Endothelial cell of umbilical vein (primary cell): ENCODE results near the gene CCL11. TPM values are rescaled to one million over a fixed set of nuclear protein-coding genes. Genes with fewer than 3 reads are reported as not detected.
A peak's percentile ranks its signal among the peaks of the same experiment; 100 is the strongest.

ENCODE experiments used
- BruUV-seq: library from RNA; stranded (reverse); fragments of 400-500 nt; replicated peaks from 2 replicates; lab custom pipeline; 2021; lab: Mats Ljungman, UMichigan
- CTCF ChIA-PET: fragments of 300-600, 350-600 bp; sonication (Branson Sonifier 250); formaldehyde crosslinking; loops from one replicate; lab custom pipeline; 2021; ENCODE audit warnings: antibody characterized with exemption, inconsistent platforms; lab: Charles Lee
- POLR2A ChIA-PET: fragments of 300-600, 350-600 bp; sonication (Branson Sonifier 250); formaldehyde crosslinking; loops from one replicate; lab custom pipeline; 2021; ENCODE audit warnings: antibody characterized with exemption, inconsistent platforms; lab: Charles Lee
- DNase-seq: peaks from one replicate; pipeline ENCODE4 v3.0.0-alpha.2; 2011; ENCODE audit warnings: low read depth, low spot score
- FAIRE-seq: peaks from 2 replicates; lab custom pipeline; 2011; peaks lifted over from hg19 to GRCh38; lab: Jason Lieb, UNC
- H2AFZ ChIP-seq: 2 replicates; pipeline ENCODE4 v1.6.0; 2012; ENCODE audit warnings: low read depth, low read length, control low read depth, inconsistent platforms
- H3K27ac ChIP-seq: 2 replicates; pipeline ENCODE4 v1.5.1; 2011; ENCODE audit warnings: low read depth, mild to moderate bottlenecking, control low read depth, low read length, moderate library complexity; ENCODE audit not compliant: insufficient read depth
- H3K27me3 ChIP-seq, 2 experiments: 2 replicates each; pipeline versions ENCODE4 v1.6.0 to v1.6.1; 2011; ENCODE audit warnings: low read length in 2 of 2, mixed read lengths in 1 of 2; ENCODE audit not compliant: control insufficient read depth in 2 of 2, insufficient read depth in 2 of 2
- H3K36me3 ChIP-seq, 2 experiments: 2 replicates in 1 of 2; 3 replicates in 1 of 2; pipeline ENCODE4 v1.5.1; 2011; ENCODE audit warnings: low read length in 2 of 2, mild to moderate bottlenecking in 1 of 2, moderate library complexity in 1 of 2; ENCODE audit not compliant: control insufficient read depth in 2 of 2, insufficient read depth in 2 of 2; ENCODE audit errors: extremely low read depth in 1 of 2
- H3K4me1 ChIP-seq: 3 replicates; pipeline ENCODE4 v1.5.1; 2011; ENCODE audit warnings: mild to moderate bottlenecking, low read length; ENCODE audit not compliant: control insufficient read depth, insufficient read depth; ENCODE audit errors: extremely low read depth
- H3K4me2 ChIP-seq: 2 replicates; pipeline ENCODE4 v1.6.1; 2011; ENCODE audit warnings: low read length, control low read depth, mixed read lengths; ENCODE audit not compliant: insufficient read depth
- H3K4me3 ChIP-seq, 3 experiments: fragments of 200-600 bp in 1 of 3; sonication (generic), shearing (Covaris generic) in 1 of 3; replicated peaks in 1 of 3; 2 replicates each; pipeline ENCODE4 v1.5.1; 2011 to 2016; ENCODE audit warnings: control low read depth in 3 of 3, low read length in 3 of 3, mild to moderate bottlenecking in 2 of 3, inconsistent platforms in 1 of 3, low read depth in 1 of 3, moderate library complexity in 1 of 3; ENCODE audit not compliant: insufficient read depth in 1 of 3
- H3K79me2 ChIP-seq: 2 replicates; pipeline ENCODE4 v1.6.0; 2012; ENCODE audit warnings: low read length, inconsistent platforms; ENCODE audit not compliant: control insufficient read depth, insufficient read depth
- H3K9ac ChIP-seq: replicated peaks from 2 replicates; pipeline ENCODE3; 2011; ENCODE audit warnings: low read length, control low read depth; ENCODE audit not compliant: insufficient read depth; ENCODE audit errors: extremely low read depth
- H3K9me1 ChIP-seq: replicated peaks from 3 replicates; pipeline ENCODE4 v1.6.0; 2011; ENCODE audit warnings: mild to moderate bottlenecking, low read length; ENCODE audit not compliant: control insufficient read depth, insufficient read depth; ENCODE audit errors: extremely low read depth
- H3K9me3 ChIP-seq: replicated peaks from 2 replicates; pipeline ENCODE4 v1.5.1; 2012; ENCODE audit warnings: low read length, inconsistent platforms; ENCODE audit not compliant: control insufficient read depth, insufficient read depth
- H4K20me1 ChIP-seq: replicated peaks from 2 replicates; pipeline ENCODE3; 2011; ENCODE audit warnings: mild to moderate bottlenecking, low read length; ENCODE audit not compliant: control insufficient read depth, insufficient read depth; ENCODE audit errors: extremely low read depth
- EZH2 ChIP-seq: IDR thresholded peaks from 2 replicates; pipeline ENCODE4 v1.6.1; 2012; ENCODE audit warnings: borderline replicate concordance, low read depth, mild to moderate bottlenecking, moderate library complexity, low read length, inconsistent platforms; ENCODE audit not compliant: severe bottlenecking
- GATA2 ChIP-seq: IDR thresholded peaks from 2 replicates; pipeline ENCODE4 v1.7.0; 2011; ENCODE audit warnings: low read depth, mild to moderate bottlenecking, moderate library complexity, mixed read lengths, low read length; ENCODE audit not compliant: insufficient read length, insufficient read depth
- MYC ChIP-seq: IDR thresholded peaks from one replicate; pipeline ENCODE4 v1.6.1; 2011; ENCODE audit warnings: mild to moderate bottlenecking, low read depth, low read length
- POLR2A ChIP-seq: IDR thresholded peaks from 2 replicates; pipeline ENCODE4 v1.6.1; 2012; ENCODE audit warnings: low read depth, mild to moderate bottlenecking, control low read depth, low read length
- POLR2AphosphoS5 ChIP-seq: IDR thresholded peaks from 2 replicates; pipeline ENCODE4 v1.6.1; 2012; ENCODE audit warnings: low read depth, mild to moderate bottlenecking, control low read depth, low read length, moderate library complexity; ENCODE audit not compliant: insufficient read depth
- dilution Hi-C: fragments of 300-500 bp; cut with MboI; formaldehyde crosslinking; loops from one replicate; pipeline ENCODE4 v1.15.0; 2019; ENCODE audit warnings: low sequenced_read_pairs; ENCODE audit not compliant: extremely low pct_ligation_motif_present
- intact Hi-C: fragments of 100-400 bp; cut with micrococcal nuclease; formaldehyde crosslinking; loops from one replicate; pipeline ENCODE4 v1.10.0; 2022
- polyA plus RNA-seq, 4 experiments: library from polyadenylated mRNA; depleted of rRNA in 3 of 4; stranded (reverse) in 3 of 4; unstranded in 1 of 4; fragments of >200 nt; gene quantifications; 2 replicates each; pipeline versions ENCODE4 v1.2.1 to v1.2.3, GENCODE V29; 2011 to 2012; ENCODE audit warnings: missing spikeins in 1 of 4
- total RNA-seq: library from RNA; stranded (reverse); gene quantifications from 2 replicates; pipeline ENCODE4 v1.2.3, GENCODE V29; 2021

CCL11 gene
- total and polyA plus RNA-seq, 2 donors (not counting 3 experiments of a cell fraction or from before 2014, with no cell fraction given): not detected

DNA sequence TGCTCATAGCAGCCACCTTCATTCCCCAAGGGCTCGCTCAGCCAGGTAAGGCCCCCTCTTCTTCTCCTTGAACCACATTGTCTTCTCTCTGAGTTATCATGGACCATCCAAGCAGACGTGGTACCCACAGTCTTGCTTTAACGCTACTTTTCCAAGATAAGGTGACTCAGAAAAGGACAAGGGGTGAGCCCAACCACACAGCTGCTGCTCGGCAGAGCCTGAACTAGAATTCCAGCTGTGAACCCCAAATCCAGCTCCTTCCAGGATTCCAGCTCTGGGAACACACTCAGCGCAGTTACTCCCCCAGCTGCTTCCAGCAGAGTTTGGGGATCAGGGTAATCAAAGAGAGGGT lies 30.2 kb upstream of the CCL11 start:
- Histone ChIP-seq H3K4me3 (peak overlapping the region in 2 of 3 experiments; percentile 43 to 46), H3K27me3 (no peaks in the 10 kb centered on the region), H2AFZ (peak overlapping the region; percentile 18), H3K36me3 (peaks cover 0 to 4% of the 10 kb centered on the region in 2 experiments), H4K20me1 (no peaks in the 10 kb centered on the region), H3K9me1 (no peaks in the 10 kb centered on the region), H3K79me2 (no peaks in the 10 kb centered on the region), H3K9ac (peak overlapping the region; percentile 83), H3K4me2 (peak overlapping the region; percentile 55), H3K4me1 (peaks cover 75% of the 10 kb centered on the region), H3K27ac (peak overlapping the region; percentile 96), H3K9me3 (no peaks in the 10 kb centered on the region)
- dilution Hi-C loops: no loop called here
- POLR2A ChIA-PET: interaction anchor here (1.2 to 2.8 kb wide), 4 partner anchors 13 to 21 kb away, joined by 4 to 16 read pairs (median 9); no protein-coding TSS in a partner anchor
- DNase-seq: no peak
- FAIRE-seq: no peak
- intact Hi-C loops: loop anchor here (1.0 to 10.0 kb wide), 5 partner anchors 14 to 1119 kb away; partner anchors contain the start of genes SLFN11 and SLFN5
- peak; percentile 33 for TF ChIP-seq POLR2A
- no peak for TF ChIP-seq GATA2
- no peak for TF ChIP-seq EZH2
- CTCF ChIA-PET: interaction anchor here (1.0 to 3.7 kb wide), 8 partner anchors 17 to 106 kb away, joined by 3 to 19 read pairs (median 5); no protein-coding TSS in a partner anchor
- TSS peak; percentile 73 for BruUV-seq

DNA sequence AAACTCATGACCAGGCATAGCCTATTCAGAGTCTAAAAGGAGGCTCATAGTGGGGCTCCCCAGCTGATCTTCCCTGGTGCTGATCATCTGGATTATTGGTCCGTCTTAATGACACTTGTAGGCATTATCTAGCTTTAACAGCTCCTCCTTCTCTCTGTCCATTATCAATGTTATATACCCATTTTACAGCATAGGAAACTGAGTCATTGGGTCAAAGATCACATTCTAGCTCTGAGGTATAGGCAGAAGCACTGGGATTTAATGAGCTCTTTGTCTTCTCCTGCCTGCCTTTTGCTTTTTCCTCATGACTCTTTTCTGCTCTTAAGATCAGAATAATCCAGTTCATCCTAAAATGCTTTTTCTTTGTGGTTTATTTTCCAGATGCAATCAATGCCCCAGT lies 29.7 kb upstream of the CCL11 start:
- Histone ChIP-seq H3K9me1 (no peaks in the 10 kb centered on the region), H3K9me3 (no peaks in the 10 kb centered on the region), H3K79me2 (no peaks in the 10 kb centered on the region), H3K27me3 (no peaks in the 10 kb centered on the region), H4K20me1 (no peaks in the 10 kb centered on the region), H3K27ac (peak overlapping the region; percentile 96), H2AFZ (no peak overlapping the region), H3K4me1 (peaks cover 70% of the 10 kb centered on the region), H3K36me3 (peaks cover 0 to 4% of the 10 kb centered on the region in 2 experiments), H3K4me2 (peak overlapping the region; percentile 55), H3K9ac (peak overlapping the region; percentile 83), H3K4me3 (peak overlapping the region in 2 of 3 experiments; percentile 43 to 46)
- DNase-seq (peak; percentile 10), FAIRE-seq (no peak)
- intact Hi-C loops: loop anchor here (1.0 to 10.0 kb wide), 5 partner anchors 15 to 1119 kb away; partner anchors contain the start of genes SLFN11 and SLFN5
- POLR2A ChIA-PET: interaction anchor here (1.1 to 2.8 kb wide), 4 partner anchors 12 to 21 kb away, joined by 3 to 16 read pairs (median 8); no protein-coding TSS in a partner anchor
- dilution Hi-C loops: no loop called here
- peak; percentile 11 for TF ChIP-seq POLR2AphosphoS5
- no peak for TF ChIP-seq MYC
- BruUV-seq: no TSS peak
- CTCF ChIA-PET: interaction anchor here (1.1 to 3.7 kb wide), 5 partner anchors 20 to 106 kb away, joined by 3 to 19 read pairs (median 15); no protein-coding TSS in a partner anchor
